ENCODE data around the gene ZFAND3. TPM values are rescaled to one million over a fixed set of nuclear protein-coding genes. Genes with fewer than 3 reads are reported as not detected.
"Not testable (repeated sequence)": the region's sequence is repeated elsewhere in the genome, so short reads cannot be mapped to it uniquely, and the experiment has no call there.

The ZFAND3 gene
- total RNA-seq, 4 donors from 2014 or later: 46.3 to 73.6 (median 49.3) TPM

- Histone ChIP-seq H3K9me3 (no peaks in the 10 kb centered on the region), H3K27ac (peak overlapping the region in 1 of 4 donors; percentile 12), H3K4me3 (no peak overlapping the region), H3K27me3 (no peaks in the 10 kb centered on the region), H3K4me1 (peaks cover 7 to 75% (median 10%) of the 10 kb centered on the region in 3 donors), H3K36me3 (no peaks in the 10 kb centered on the region)
- 50 to 51% methylated on average over 2 to 3 of the region's 3 CpGs for WGBS, 2 donors (ENCODE audit: low coverage in 1 of 2)
- TF ChIP-seq POLR2A (IDR thresholded peaks at IDR 0.05): no peak
- no peak for TF ChIP-seq CTCF (IDR thresholded peaks at IDR 0.05)
- no peak for TF ChIP-seq EP300 (IDR thresholded peaks at IDR 0.05)
- TF ChIP-seq POLR2AphosphoS5 (IDR thresholded peaks at IDR 0.05): no peak
- no peak for ATAC-seq
These were observed 123.3 kb downstream of the ZFAND3 start for GRCh38 chr6:37942606-37943376.

DNA sequence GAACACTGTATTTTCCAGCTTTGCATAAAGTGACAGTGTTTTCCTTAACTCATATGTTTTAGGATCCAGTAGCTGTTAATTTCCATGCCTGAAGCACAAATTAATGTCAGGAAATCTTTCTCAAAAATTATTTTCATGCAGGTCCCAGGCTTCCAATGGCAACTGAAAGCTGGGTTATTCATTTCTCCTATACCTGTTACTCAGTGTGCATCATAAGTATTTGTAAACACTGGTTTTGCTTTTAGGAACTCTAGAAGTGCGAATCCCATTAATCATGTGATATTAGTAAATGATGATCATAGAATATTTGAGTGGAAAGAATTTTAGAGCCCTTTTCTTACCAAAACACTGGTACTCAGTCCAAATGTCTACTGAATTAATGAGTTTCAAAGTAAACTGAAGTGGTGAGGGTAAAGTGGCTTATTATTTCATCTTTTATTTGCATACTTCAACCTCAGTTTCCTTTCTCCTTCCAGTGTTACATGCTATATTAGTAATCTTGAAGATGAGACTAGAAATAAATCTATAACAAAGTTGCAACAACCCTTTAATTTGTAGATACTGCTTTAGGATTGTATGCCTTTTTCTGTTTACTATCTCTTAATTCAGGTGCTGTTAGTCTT lies 124.0 kb downstream of the ZFAND3 start:
- no peaks in the 10 kb centered on the region for H3K27me3 ChIP-seq
- no peak for ATAC-seq
- H3K4me1 ChIP-seq: peaks cover 7 to 75% (median 10%) of the 10 kb centered on the region in 3 donors
- H3K4me3 ChIP-seq: no peak overlapping the region
- H3K36me3 ChIP-seq: no peaks in the 10 kb centered on the region
- no peak overlapping the region for H3K27ac ChIP-seq
- 54 to 75% methylated on average over 1 of the region's 1 CpG for WGBS, 2 donors (ENCODE audit: low coverage in 1 of 2)
- no peaks in the 10 kb centered on the region for H3K9me3 ChIP-seq
- TF ChIP-seq CTCF (IDR thresholded peaks at IDR 0.05) (no peak), POLR2A (IDR thresholded peaks at IDR 0.05) (no peak), POLR2AphosphoS5 (IDR thresholded peaks at IDR 0.05) (no peak), EP300 (IDR thresholded peaks at IDR 0.05) (no peak)

GRCh38 chr6:37946057-37946456 lies 126.5 kb downstream of the ZFAND3 start:
- ATAC-seq: no peak
- H3K4me3 ChIP-seq: no peak overlapping the region
- no peaks in the 10 kb centered on the region for H3K27me3 ChIP-seq
- 92 to 100% methylated on average over 2 of the region's 2 CpGs for WGBS, 2 donors (ENCODE audit: low coverage in 1 of 2)
- H3K27ac ChIP-seq: no peak overlapping the region
- peaks cover 0 to 52% (median 4%) of the 10 kb centered on the region in 3 donors for H3K4me1 ChIP-seq
- TF ChIP-seq POLR2AphosphoS5 (IDR thresholded peaks at IDR 0.05): no peak
- no peak for TF ChIP-seq CTCF (IDR thresholded peaks at IDR 0.05)
- TF ChIP-seq POLR2A (IDR thresholded peaks at IDR 0.05): no peak
- TF ChIP-seq EP300 (IDR thresholded peaks at IDR 0.05): no peak
- no peaks in the 10 kb centered on the region for H3K36me3 ChIP-seq
- H3K9me3 ChIP-seq: no peaks in the 10 kb centered on the region

DNA sequence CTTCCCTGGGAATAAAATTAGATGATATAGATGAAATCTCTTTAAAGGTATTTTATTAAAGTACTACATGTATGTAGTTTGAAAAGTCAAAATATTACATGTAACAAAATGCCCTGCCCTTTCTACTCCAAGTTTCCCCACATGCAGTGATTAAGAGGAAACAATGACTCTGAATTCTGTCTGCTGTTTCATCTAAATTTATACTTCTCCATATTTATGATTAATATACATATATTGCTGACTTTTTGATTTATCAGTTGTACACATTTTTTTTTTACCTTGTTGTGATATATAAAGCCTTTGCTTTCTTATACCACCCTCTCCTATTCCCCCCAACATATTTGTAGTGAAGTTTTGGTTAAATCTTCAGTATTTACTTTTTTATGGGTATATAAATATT lies 127.9 kb downstream of the ZFAND3 start:
- no peak for ATAC-seq
- Histone ChIP-seq H3K36me3 (no peaks in the 10 kb centered on the region), H3K4me3 (no peak overlapping the region), H3K27ac (no peak overlapping the region), H3K9me3 (no peaks in the 10 kb centered on the region), H3K27me3 (no peaks in the 10 kb centered on the region), H3K4me1 (peaks cover 0 to 41% (median 2%) of the 10 kb centered on the region in 3 donors)
- no peak for TF ChIP-seq EP300 (IDR thresholded peaks at IDR 0.05)
- no peak for TF ChIP-seq POLR2A (IDR thresholded peaks at IDR 0.05)
- no peak for TF ChIP-seq POLR2AphosphoS5 (IDR thresholded peaks at IDR 0.05)
- no peak for TF ChIP-seq CTCF (IDR thresholded peaks at IDR 0.05)

- H3K4me1 ChIP-seq: peaks cover 0 to 33% (median 2%) of the 10 kb centered on the region in 3 donors
- not testable (repeated sequence) for ATAC-seq, H3K4me3 ChIP-seq, H3K27me3 ChIP-seq, H3K27ac ChIP-seq, H3K9me3 ChIP-seq, H3K36me3 ChIP-seq
- WGBS, 2 donors (ENCODE audit: low coverage in 1 of 2): 89 to 93% methylated on average over 1 to 2 of the region's 2 CpGs
These were observed 129.1 kb downstream of the ZFAND3 start for GRCh38 chr6:37948584-37948983.
